OCI-LY3 (cell line): ENCODE data around the gene CNPY1.

Experiments
- H2AFZ ChIP-seq: fragments of 200-600, 300-600 bp; shearing (Covaris generic); 2 replicates; pipeline ENCODE4 v1.6.0; 2014; ENCODE audit warnings: antibody characterized with exemption, low read depth, low read length
- H3K27ac ChIP-seq: fragments of 200-600, 300-600 bp; sonication (generic); 2 replicates; pipeline ENCODE4 v1.5.1; 2014; ENCODE audit warnings: mild to moderate bottlenecking, low read length, moderate library complexity, mixed read lengths
- H3K27me3 ChIP-seq: fragments of 200-600, 300-600 bp; sonication (generic); 2 replicates; pipeline ENCODE4 v1.6.1; 2014; ENCODE audit warnings: low read depth, low read length, mixed read lengths
- H3K36me3 ChIP-seq: fragments of 200-600, 300-600 bp; sonication (generic); replicated peaks from 2 replicates; pipeline ENCODE3; 2014; ENCODE audit warnings: low read depth, low read length, mixed read lengths
- H3K4me1 ChIP-seq: fragments of 300-600, 200-600 bp; sonication (generic); 2 replicates; pipeline ENCODE4 v1.6.1; 2014; ENCODE audit warnings: low read length, mixed read lengths
- H3K4me2 ChIP-seq: fragments of 200-600, 300-600 bp; sonication (generic); 2 replicates; pipeline ENCODE4 v1.6.1; 2014; ENCODE audit warnings: low read length, mixed read lengths
- H3K4me3 ChIP-seq: fragments of 300-600, 200-600 bp; sonication (generic); 2 replicates; pipeline ENCODE4 v1.5.1; 2014; ENCODE audit warnings: antibody characterized with exemption, mild to moderate bottlenecking, low read length, moderate library complexity
- H3K79me2 ChIP-seq: fragments of 300-600, 200-600 bp; shearing (Covaris generic); 2 replicates; pipeline ENCODE4 v1.6.1; 2014; ENCODE audit warnings: mild to moderate bottlenecking, low read length, mixed read lengths
- H3K9ac ChIP-seq: fragments of 300-600, 200-600 bp; shearing (Covaris generic); 2 replicates; pipeline ENCODE4 v1.6.0; 2014; ENCODE audit warnings: mild to moderate bottlenecking, low read length, moderate library complexity
- H3K9me3 ChIP-seq: fragments of 200-600, 300-600 bp; shearing (Covaris generic); 2 replicates; pipeline ENCODE4 v1.6.1; 2014; ENCODE audit warnings: low read length, mixed read lengths; ENCODE audit not compliant: insufficient read depth
- H4K20me1 ChIP-seq: fragments of 200-600, 300-600 bp; sonication (generic); 2 replicates; pipeline ENCODE4 v1.6.1; 2016; ENCODE audit warnings: low read length, mixed read lengths; ENCODE audit not compliant: insufficient read depth
- EZH2phosphoT487 ChIP-seq: fragments of 200-600 bp; shearing (Covaris generic); IDR thresholded peaks from 2 replicates; pipeline ENCODE4 v1.6.1; 2018; ENCODE audit warnings: antibody characterized with exemption, mixed run types, low read depth
- TF ChIP-seq, protein P1 (sequence below): fragments of 200-600, 300-600 bp; sonication (generic); IDR thresholded peaks from 2 replicates; pipeline ENCODE4 v1.5.1; 2014; ENCODE audit warnings: antibody characterized with exemption, low read length, low read depth

The CNPY1 gene

DNA sequence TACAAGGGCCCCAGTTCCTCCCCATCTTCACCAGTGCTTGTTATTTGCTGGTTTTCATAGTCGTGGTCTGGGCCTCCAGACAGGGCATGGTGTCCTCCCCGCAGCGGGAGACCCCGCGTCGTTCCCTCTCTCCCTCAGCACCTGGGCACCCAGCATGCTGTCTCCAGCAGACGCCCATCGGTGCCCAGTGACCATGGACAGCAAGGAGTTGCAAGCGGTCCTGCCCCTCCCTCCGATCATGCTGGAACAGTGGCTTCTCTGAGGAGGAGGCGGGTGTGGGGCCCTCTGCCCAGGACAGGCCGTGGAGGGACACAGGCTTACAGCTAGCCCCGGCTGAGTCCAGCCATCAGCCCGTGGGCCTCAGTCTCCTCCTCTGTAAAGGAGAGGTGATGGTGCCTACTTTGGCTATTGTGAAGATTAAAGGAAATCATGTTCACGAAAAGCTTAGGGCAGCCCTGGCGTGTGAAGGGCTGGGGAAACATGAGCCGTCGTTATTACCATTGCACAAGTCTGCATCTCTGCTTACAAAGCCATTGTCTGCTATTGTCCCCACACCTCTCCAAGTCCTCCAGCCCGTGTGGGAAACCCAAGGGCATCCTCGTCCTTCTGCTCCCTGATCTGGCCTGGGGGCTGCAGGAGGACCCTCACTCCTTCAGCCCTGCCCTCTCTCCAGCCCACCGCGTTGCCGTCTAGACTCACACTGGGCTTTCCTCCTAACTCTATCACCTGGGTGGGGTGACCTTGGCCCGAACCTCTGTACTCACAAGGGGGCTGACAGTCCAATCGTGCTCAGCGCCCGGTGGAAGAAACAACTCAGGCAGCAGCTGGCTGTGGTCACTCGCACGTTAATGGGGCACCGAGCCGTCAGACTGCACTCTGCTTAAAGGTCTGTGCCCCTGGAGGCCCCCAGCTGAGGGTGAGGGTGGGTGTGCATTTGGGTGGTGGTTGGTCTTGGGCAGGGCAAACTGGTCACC lies 58.6 kb downstream of the CNPY1 start:
- no peak overlapping the region for H3K4me2 ChIP-seq
- H3K36me3 ChIP-seq = no peaks in the 10 kb centered on the region
- TF ChIP-seq EZH2phosphoT487 = no peak
- TF ChIP-seq, protein P1, sequence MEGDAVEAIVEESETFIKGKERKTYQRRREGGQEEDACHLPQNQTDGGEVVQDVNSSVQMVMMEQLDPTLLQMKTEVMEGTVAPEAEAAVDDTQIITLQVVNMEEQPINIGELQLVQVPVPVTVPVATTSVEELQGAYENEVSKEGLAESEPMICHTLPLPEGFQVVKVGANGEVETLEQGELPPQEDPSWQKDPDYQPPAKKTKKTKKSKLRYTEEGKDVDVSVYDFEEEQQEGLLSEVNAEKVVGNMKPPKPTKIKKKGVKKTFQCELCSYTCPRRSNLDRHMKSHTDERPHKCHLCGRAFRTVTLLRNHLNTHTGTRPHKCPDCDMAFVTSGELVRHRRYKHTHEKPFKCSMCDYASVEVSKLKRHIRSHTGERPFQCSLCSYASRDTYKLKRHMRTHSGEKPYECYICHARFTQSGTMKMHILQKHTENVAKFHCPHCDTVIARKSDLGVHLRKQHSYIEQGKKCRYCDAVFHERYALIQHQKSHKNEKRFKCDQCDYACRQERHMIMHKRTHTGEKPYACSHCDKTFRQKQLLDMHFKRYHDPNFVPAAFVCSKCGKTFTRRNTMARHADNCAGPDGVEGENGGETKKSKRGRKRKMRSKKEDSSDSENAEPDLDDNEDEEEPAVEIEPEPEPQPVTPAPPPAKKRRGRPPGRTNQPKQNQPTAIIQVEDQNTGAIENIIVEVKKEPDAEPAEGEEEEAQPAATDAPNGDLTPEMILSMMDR = no peak
- H3K4me3 ChIP-seq = no peak overlapping the region
- no peaks in the 10 kb centered on the region for H3K4me1 ChIP-seq
- H3K79me2 ChIP-seq = no peaks in the 10 kb centered on the region
- no peaks in the 10 kb centered on the region for H4K20me1 ChIP-seq
- no peak overlapping the region for H2AFZ ChIP-seq
- H3K9me3 ChIP-seq = no peaks in the 10 kb centered on the region
- no peak overlapping the region for H3K9ac ChIP-seq
- H3K27ac ChIP-seq = no peak overlapping the region
- peaks cover 17% of the 10 kb centered on the region for H3K27me3 ChIP-seq

DNA sequence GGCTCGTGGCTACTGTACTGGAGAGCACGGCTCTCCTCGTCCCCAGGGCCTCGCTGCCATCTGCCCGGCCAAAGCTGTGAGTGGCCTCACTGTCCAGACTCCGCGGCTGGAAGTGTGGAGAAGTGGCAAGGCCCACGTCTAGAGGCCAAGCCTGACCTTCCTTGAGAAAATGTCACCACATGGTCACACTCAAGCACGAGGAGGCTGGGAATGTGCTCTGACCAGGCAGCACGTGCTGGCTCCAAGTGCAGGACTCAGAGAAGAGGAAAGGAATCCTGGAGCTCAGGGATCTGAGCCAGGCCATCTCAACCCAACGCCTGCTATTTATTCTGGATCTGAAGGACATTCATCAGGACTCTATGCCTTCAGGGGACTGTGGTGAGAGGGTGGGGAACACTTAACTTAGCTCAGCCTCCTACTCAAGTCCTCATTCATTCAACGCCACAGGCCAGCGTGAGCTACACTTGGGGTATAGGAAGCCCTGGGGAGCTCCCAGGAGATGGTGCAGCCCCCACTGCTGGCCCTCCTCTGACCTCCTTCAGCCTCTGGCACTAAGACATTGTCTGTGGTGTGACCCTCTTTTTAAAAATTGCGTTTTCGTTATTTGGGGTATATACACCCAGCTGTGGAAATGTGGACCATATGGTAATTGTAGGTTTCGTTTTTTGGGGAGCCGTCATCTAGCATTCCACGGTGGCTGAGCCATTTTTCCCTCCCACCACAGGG lies 59.4 kb downstream of the CNPY1 start:
- Histone ChIP-seq H3K9me3 (no peaks in the 10 kb centered on the region), H3K27me3 (peaks cover 18% of the 10 kb centered on the region), H3K27ac (no peak overlapping the region), H3K9ac (no peak overlapping the region), H3K79me2 (no peaks in the 10 kb centered on the region), H3K4me1 (no peaks in the 10 kb centered on the region), H4K20me1 (no peaks in the 10 kb centered on the region), H2AFZ (no peak overlapping the region), H3K4me3 (no peak overlapping the region), H3K36me3 (no peaks in the 10 kb centered on the region), H3K4me2 (no peak overlapping the region)
- TF ChIP-seq, protein P1 = no peak
- no peak for TF ChIP-seq EZH2phosphoT487

DNA sequence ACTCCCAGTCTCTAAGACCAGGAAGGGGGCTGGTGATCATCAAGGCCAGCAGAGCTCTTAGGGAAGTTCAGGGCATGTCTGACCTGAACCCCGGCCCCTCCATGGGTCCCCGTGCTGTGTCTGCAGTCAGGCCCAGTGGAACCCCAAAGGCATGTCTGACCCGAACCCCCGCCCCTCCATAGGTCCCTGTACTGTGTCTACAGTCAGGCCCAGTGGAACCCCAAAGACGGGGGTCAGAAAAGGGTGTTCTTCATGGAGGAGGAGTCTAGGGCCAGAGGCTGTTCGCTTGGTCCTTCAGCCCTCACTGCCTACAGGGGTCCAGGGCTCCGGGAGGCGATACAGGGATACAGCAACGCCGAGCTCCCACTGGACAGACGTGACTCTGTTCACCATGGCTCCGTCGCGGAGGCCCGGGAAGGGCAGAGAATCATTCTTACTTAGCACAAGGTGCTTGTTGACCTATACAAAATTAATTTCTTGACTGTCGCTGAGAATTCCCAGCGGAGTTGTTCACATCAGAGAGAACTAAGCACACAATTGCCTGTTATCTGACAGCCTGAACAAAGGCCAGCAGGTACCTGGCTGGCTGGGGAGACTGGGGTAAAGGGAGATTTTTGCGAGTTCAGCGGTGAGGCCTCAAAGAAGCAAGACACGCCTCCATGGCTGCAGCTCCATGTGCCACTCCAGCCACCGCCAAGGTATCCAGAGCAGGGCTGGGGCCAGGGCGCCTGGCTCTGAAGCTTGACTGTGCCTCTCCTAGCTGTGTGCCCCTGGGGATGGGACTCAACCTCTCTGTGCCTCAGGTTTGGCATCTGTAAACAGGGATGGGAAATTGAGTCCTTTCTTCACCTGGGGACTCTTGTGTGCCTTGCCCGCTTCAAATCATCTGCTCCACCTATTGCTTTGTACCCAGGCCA lies 61.6 kb downstream of the CNPY1 start:
- Histone ChIP-seq H3K36me3 (no peaks in the 10 kb centered on the region), H3K4me3 (no peak overlapping the region), H4K20me1 (no peaks in the 10 kb centered on the region), H3K79me2 (no peaks in the 10 kb centered on the region), H3K4me1 (no peaks in the 10 kb centered on the region), H3K4me2 (no peak overlapping the region), H3K27ac (no peak overlapping the region), H2AFZ (no peak overlapping the region), H3K9ac (no peak overlapping the region), H3K27me3 (peaks cover 16% of the 10 kb centered on the region), H3K9me3 (no peaks in the 10 kb centered on the region)
- TF ChIP-seq EZH2phosphoT487 = no peak
- TF ChIP-seq, protein P1 = no peak
